Measurements from ENCODE around the gene DNAH17.

DNAH17 gene, protein sequence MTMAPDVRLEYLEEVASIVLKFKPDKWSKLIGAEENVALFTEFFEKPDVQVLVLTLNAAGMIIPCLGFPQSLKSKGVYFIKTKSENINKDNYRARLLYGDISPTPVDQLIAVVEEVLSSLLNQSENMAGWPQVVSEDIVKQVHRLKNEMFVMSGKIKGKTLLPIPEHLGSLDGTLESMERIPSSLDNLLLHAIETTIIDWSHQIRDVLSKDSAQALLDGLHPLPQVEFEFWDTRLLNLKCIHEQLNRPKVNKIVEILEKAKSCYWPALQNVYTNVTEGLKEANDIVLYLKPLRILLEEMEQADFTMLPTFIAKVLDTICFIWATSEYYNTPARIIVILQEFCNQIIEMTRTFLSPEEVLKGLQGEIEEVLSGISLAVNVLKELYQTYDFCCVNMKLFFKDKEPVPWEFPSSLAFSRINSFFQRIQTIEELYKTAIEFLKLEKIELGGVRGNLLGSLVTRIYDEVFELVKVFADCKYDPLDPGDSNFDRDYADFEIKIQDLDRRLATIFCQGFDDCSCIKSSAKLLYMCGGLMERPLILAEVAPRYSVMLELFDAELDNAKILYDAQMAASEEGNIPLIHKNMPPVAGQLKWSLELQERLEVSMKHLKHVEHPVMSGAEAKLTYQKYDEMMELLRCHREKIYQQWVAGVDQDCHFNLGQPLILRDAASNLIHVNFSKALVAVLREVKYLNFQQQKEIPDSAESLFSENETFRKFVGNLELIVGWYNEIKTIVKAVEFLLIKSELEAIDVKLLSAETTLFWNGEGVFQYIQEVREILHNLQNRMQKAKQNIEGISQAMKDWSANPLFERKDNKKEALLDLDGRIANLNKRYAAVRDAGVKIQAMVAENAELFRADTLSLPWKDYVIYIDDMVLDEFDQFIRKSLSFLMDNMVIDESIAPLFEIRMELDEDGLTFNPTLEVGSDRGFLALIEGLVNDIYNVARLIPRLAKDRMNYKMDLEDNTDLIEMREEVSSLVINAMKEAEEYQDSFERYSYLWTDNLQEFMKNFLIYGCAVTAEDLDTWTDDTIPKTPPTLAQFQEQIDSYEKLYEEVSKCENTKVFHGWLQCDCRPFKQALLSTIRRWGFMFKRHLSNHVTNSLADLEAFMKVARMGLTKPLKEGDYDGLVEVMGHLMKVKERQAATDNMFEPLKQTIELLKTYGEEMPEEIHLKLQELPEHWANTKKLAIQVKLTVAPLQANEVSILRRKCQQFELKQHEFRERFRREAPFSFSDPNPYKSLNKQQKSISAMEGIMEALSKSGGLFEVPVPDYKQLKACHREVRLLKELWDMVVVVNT (N-terminal part only)

DNA sequence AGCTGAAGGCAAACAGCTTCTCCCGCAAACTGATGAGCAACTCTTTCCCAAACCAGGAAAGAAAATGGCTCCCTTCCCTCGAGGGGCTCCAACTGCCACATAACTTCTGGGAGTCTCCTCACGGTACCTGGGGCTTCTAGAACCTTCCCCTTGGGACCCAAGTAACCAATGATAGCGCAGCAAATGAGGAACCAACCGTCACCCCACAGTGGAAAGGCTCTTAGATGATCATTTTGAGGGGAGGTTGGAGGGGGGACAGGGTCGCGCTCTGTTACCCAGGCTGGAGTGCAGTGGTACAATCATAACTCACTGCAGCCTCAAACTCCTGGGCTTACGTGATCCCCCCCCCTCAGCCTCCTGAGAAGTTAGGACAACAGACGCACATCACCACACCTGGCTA lies at the start of gene DNAH17:
Gene DNAH17 (minus strand): TSS at position 101 of the 400 bp plus-strand sequence. CDS start 2,339 bp downstream, outside the sequence.
- H3K4me3 ChIP-seq (ENCODE audit: low read length), result no peak within 1 kb of the TSS
- no peak within 1 kb of the TSS for H2AFZ ChIP-seq (ENCODE audit: low read depth, low read length)
- H3K27me3 ChIP-seq (ENCODE audit: insufficient read depth, low read length), result peaks cover 4% of the 10 kb centered on the region
- no peaks in the 10 kb centered on the region for H3K36me3 ChIP-seq (ENCODE audit: insufficient read depth, low read length)
- H3K4me1 ChIP-seq (ENCODE audit: insufficient read depth, low read length), result no peaks in the 10 kb centered on the region
- H3K9me3 ChIP-seq (ENCODE audit: low read length), result no peaks in the 10 kb centered on the region

DNA sequence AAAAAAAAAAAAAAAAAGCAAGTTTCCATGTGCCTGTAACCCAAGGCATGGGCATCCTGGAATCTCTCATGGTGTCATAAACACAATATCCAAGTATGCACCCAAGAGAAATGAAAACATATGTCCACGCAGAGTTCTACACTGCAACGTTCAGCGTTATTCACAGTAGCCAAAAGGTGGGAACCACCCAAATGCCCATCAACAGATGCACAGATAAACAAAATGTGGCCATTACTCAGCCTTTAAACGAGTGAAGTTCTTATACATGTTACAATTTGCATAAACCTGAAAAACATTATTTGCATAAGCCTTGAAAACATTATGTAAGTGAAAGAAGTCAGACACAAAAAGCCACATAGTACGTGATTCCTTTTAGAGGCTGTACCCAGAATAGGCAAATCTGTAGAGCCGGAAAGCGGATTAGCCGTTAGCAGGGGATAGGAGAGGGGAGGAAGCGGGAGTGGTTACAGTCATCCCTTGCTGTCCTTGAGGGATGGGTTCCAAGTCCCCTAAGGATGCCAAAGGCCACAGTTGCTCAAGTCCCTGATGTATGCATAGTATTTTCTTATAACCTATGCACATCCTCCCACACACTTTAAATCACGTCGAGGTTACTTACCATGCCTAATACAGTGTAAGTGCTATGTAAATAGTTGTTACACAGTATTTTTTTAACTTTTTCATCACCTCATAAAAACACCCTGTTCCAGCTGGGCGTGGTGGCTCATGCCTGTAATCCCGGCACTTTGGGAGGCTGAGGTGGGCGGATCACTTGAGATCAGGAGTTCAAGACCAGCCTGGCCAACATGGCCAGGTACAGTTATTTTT lies 47.3 kb upstream of the DNAH17 start:
- Histone ChIP-seq H3K4me3 (ENCODE audit: low read length) (no peak overlapping the region), H3K27me3 (ENCODE audit: insufficient read depth, low read length) (no peaks in the 10 kb centered on the region), H3K9me3 (ENCODE audit: low read length) (no peaks in the 10 kb centered on the region), H3K4me1 (ENCODE audit: insufficient read depth, low read length) (no peaks in the 10 kb centered on the region), H3K36me3 (ENCODE audit: insufficient read depth, low read length) (no peaks in the 10 kb centered on the region), H2AFZ (ENCODE audit: low read depth, low read length) (no peak overlapping the region)

DNA sequence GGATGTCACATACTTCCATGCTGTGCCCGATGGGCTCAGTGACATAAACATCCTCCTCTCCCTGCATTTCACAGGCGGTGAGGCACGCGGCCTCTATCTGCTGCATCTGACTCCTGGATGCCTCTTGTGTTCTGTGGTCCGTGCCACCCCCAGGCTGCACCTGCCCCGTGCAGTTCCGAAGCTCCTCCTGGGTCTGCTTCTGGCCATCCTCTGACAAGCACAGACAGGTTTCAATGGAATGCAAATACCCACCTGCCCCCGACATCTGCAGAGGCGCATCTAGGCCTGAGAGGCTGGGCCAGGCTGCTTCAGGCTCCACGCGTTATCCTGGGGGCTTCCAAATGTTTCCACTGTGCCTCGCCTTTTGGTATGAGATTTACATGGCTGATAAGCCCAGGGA lies 46.3 kb upstream of the DNAH17 start:
- Histone ChIP-seq H3K4me3 (ENCODE audit: low read length) (no peak overlapping the region), H3K36me3 (ENCODE audit: insufficient read depth, low read length) (no peaks in the 10 kb centered on the region)

DNA sequence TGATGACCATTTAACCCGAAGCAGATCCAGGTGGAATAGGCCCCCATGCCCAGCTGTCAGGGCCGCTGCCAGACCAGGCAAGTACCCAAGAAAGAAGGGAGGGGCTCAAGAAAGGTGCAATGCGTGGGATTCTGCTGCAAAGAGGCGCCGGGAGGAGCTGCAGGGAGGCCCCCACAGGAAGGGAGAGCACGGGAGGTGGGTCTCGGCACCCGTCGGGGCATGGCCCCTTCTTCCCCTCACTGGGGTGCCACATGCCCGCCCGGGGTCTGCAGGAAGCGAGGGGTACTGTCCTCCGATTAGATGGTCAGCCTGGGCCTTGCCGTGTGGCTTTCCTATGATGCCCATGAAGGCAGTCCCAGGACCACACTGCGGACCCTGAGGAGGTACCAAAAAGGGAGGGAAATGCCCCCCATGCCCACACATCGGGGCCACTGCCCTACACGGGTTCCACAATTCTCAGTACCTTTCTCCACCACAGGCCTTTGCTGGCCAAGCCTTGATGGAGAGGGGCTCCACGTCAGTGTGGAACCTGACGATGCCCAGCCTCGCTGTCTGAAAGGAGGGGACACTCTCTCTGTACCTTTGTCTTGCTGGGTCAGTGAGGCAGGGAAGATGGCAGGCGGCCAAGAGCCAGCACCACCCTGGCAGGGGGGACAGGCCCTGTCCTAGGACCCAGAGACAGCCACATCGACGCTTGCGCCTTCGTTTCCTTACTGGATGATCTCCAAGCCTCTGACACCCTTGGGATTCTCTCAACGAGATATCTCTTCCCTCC lies 45.5 kb upstream of the DNAH17 start:
- Histone ChIP-seq H3K4me1 (ENCODE audit: insufficient read depth, low read length) (no peaks in the 10 kb centered on the region), H2AFZ (ENCODE audit: low read depth, low read length) (no peak overlapping the region), H3K36me3 (ENCODE audit: insufficient read depth, low read length) (no peaks in the 10 kb centered on the region), H3K4me3 (ENCODE audit: low read length) (no peak overlapping the region), H3K27me3 (ENCODE audit: insufficient read depth, low read length) (peaks cover 2% of the 10 kb centered on the region), H3K9me3 (ENCODE audit: low read length) (no peaks in the 10 kb centered on the region)

More for the DNA sequence above, 46.3 kb upstream of the DNAH17 start:
- no peaks in the 10 kb centered on the region for H3K4me1 ChIP-seq (ENCODE audit: insufficient read depth, low read length)
- H2AFZ ChIP-seq (ENCODE audit: low read depth, low read length), result no peak overlapping the region
- H3K27me3 ChIP-seq (ENCODE audit: insufficient read depth, low read length), result no peaks in the 10 kb centered on the region
- H3K9me3 ChIP-seq (ENCODE audit: low read length), result no peaks in the 10 kb centered on the region

DNA sequence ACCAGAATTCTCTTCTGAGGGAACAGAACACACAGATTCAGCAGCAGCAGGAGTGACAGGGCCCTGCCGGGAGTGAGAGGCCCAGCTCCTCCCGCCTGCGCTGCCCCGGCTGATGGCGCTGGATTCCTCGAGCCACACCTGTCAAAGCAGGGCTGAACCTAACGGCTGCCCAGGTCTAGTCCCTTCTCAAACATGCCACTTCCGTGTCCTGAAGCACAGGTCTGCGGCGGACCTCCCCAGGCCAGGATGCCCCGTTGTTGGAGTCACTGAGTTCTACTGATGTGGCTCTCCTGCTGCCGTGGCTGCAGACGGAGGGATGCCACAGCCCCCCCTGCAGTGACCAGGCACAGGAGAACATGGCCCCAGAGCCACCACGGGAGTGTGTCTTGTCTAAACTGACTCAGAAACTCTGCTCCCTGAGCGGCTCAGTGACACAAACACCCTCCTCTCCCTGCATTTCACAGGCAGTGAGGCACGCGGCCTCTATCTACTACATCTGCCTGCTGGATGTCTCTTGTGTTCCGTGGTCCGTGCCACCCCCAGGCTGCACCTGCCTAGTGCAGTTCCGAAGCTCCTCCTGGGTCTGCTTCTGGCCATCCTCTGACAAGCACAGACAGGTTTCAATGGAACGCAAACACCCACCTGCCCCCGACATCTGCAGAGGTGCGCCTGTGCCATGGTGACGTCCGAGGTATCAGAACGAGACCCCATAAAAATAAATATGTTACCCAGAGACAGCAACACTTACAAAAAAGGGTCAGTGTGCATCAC lies 44.7 kb upstream of the DNAH17 start:
- Histone ChIP-seq H3K36me3 (ENCODE audit: insufficient read depth, low read length) (no peaks in the 10 kb centered on the region), H3K9me3 (ENCODE audit: low read length) (no peaks in the 10 kb centered on the region), H3K4me1 (ENCODE audit: insufficient read depth, low read length) (no peaks in the 10 kb centered on the region), H2AFZ (ENCODE audit: low read depth, low read length) (no peak overlapping the region), H3K27me3 (ENCODE audit: insufficient read depth, low read length) (peaks cover 5% of the 10 kb centered on the region), H3K4me3 (ENCODE audit: low read length) (no peak overlapping the region)

DNA sequence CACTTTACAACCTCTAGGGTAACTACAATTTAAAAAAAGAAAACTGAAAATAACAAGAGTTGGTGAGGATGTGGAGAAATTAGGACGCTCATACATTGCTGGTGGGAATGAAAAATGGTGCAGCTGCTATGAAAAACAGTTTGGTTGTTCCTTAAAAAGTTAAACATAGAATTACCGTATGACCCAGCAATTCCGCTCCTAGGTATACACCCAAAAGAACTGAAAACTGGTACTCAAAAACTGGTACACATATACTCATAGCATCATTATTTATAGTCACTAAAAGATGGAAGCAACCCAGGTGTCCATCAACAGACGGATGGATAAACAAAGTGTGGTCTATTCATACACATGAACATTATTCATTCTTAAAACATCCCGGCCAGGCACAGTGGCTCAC lies 42.9 kb upstream of the DNAH17 start:
- Histone ChIP-seq H3K9me3 (ENCODE audit: low read length) (no peaks in the 10 kb centered on the region), H3K27me3 (ENCODE audit: insufficient read depth, low read length) (peaks cover 5% of the 10 kb centered on the region), H3K4me1 (ENCODE audit: insufficient read depth, low read length) (no peaks in the 10 kb centered on the region), H3K4me3 (ENCODE audit: low read length) (no peak overlapping the region), H3K36me3 (ENCODE audit: insufficient read depth, low read length) (no peaks in the 10 kb centered on the region), H2AFZ (ENCODE audit: low read depth, low read length) (no peak overlapping the region)

DNA sequence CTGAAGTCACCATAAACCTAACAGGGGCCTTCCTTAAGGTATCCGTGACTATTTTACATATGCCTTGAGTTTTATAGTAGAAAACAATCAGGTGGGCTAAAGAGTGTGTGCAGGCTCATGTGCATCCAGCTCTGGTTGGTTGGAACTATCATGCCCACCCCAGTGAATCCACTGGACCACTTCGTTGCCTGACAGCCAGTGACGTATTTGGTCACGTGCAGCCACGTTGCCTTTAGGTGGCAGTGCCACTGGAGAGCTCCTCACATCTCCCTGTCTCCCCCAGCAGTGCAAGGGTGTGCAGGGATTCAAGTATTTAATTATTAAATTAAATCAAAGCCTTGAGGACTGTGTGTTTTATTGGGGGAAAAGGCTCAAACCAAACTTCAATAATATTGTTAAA lies 42.1 kb upstream of the DNAH17 start:
- H3K36me3 ChIP-seq (ENCODE audit: insufficient read depth, low read length), result no peaks in the 10 kb centered on the region
- H3K27me3 ChIP-seq (ENCODE audit: insufficient read depth, low read length), result peaks cover 5% of the 10 kb centered on the region
- no peaks in the 10 kb centered on the region for H3K9me3 ChIP-seq (ENCODE audit: low read length)
- no peak overlapping the region for H3K4me3 ChIP-seq (ENCODE audit: low read length)
- no peaks in the 10 kb centered on the region for H3K4me1 ChIP-seq (ENCODE audit: insufficient read depth, low read length)
- no peak overlapping the region for H2AFZ ChIP-seq (ENCODE audit: low read depth, low read length)

DNA sequence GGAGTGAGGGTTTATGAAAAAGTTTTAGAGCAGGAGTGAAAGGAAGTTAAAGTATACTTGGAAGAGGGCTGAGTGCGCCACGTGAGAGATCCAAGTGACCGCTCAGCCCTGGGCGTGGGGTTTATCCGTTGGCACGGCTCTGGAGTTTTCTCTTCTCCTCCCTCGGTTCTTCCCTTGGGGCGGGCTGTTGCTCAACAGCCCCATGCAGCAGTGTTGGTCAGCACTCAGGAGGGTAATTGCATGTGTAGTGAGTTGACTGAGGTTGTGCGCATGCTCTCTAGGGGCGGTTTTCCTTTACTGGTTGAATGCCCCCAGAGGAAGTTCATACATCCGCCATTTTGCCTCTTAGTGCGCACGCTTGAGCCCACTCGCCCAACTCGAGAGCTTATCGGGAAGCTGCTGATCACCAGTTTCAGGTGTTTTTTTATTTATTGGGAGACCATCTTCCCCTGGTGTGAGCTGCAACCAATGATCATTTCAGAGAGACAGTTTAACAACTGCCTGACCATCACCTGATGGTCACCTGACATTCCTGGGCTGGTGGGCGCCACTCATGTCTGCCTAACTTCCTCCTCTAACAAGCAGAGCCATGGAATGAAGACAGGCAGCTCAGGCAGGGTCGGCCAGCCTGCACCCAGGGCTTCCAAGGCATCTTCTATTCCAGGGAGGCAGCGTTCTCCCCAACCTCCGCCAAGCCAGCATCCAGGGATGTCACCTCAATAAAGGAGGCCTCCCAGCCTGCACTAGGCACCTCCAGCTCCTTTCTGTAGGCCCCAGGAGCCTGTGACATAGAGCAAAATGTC lies 41.3 kb upstream of the DNAH17 start:
- Histone ChIP-seq H3K4me1 (ENCODE audit: insufficient read depth, low read length) (no peaks in the 10 kb centered on the region), H3K27me3 (ENCODE audit: insufficient read depth, low read length) (peaks cover 5% of the 10 kb centered on the region), H3K36me3 (ENCODE audit: insufficient read depth, low read length) (no peaks in the 10 kb centered on the region), H2AFZ (ENCODE audit: low read depth, low read length) (no peak overlapping the region), H3K9me3 (ENCODE audit: low read length) (no peaks in the 10 kb centered on the region), H3K4me3 (ENCODE audit: low read length) (no peak overlapping the region)

DNA sequence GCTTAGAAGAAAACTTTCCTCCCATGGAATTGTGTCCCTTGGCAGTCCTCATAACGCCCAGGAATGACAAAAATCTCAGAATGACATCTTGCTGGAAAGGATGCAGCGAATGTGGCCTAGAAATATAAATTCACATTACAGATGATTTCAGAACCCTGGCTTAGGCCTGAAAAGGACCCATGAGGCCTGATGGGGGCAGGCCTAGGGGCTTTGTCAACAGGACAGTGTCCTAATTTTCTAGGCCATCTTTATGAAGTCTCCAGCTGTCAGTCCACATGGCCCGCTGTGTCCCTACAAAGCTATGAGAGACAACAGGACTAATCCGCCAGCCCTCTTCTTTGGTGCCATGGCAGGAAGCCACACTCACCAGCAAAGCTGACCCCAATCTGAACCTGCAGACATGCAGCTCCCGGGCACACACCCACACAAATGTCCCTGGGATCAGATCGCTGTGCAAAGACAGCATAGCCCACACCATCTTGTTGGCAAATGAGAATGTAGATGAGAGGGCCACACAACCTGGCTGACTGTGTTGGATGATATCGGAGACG lies 40.4 kb upstream of the DNAH17 start:
- no peak overlapping the region for H3K4me3 ChIP-seq (ENCODE audit: low read length)
- H2AFZ ChIP-seq (ENCODE audit: low read depth, low read length), result no peak overlapping the region
- peaks cover 5% of the 10 kb centered on the region for H3K27me3 ChIP-seq (ENCODE audit: insufficient read depth, low read length)
- no peaks in the 10 kb centered on the region for H3K4me1 ChIP-seq (ENCODE audit: insufficient read depth, low read length)
- H3K9me3 ChIP-seq (ENCODE audit: low read length), result no peaks in the 10 kb centered on the region
- H3K36me3 ChIP-seq (ENCODE audit: insufficient read depth, low read length), result no peaks in the 10 kb centered on the region

DNA sequence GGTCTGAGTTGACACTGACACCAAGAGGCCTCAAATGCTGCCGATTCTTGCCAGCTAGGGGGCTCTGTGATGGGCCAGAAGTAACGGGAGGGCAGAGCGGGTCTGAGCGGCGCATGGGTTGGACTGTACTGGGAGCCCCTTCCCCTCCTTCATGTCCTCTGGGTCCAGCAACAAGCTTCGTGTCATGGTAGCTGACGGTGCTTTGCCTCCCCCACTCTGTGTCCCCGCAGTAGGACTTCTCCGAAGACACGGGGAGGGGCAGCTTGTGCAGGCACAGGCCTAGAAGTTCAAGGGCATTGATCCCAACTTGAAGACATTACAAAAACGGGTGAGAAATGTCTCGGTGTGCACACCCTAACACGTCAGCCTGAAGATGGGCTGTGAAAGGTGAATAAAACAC lies 39.8 kb upstream of the DNAH17 start:
- Histone ChIP-seq H3K4me1 (ENCODE audit: insufficient read depth, low read length) (no peaks in the 10 kb centered on the region), H2AFZ (ENCODE audit: low read depth, low read length) (no peak overlapping the region), H3K36me3 (ENCODE audit: insufficient read depth, low read length) (no peaks in the 10 kb centered on the region), H3K9me3 (ENCODE audit: low read length) (no peaks in the 10 kb centered on the region), H3K4me3 (ENCODE audit: low read length) (no peak overlapping the region), H3K27me3 (ENCODE audit: insufficient read depth, low read length) (peaks cover 5% of the 10 kb centered on the region)
